ENCODE measurements around the gene PPP2CA.

PPP2CA gene

DNA sequence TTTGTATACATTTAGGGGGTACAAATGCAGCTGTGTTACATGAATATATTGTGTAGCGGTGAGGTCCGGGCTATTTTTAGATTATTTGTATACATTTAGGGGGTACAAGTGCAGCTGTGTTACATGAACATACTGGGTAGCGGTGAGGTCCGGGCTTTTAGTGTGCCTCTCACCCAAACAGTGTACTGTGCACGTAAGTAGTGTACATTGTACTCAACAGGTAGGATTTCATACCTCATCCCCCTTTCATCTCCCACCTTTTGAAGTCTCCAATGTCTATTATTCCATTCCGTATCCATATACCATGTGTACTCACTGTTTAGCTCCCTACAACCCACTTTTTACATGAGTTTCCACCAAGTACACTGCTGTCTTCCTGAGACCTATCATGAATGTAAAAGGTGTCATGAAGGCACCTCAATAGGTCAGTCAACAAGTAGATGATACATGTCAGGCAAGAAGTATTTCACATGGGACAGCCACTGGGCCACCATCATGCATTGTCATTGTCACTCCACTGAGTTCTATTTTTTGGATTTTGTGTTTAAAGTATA is 76.8 kb downstream of the PPP2CA start:
- TF ChIP-seq, protein P1, sequence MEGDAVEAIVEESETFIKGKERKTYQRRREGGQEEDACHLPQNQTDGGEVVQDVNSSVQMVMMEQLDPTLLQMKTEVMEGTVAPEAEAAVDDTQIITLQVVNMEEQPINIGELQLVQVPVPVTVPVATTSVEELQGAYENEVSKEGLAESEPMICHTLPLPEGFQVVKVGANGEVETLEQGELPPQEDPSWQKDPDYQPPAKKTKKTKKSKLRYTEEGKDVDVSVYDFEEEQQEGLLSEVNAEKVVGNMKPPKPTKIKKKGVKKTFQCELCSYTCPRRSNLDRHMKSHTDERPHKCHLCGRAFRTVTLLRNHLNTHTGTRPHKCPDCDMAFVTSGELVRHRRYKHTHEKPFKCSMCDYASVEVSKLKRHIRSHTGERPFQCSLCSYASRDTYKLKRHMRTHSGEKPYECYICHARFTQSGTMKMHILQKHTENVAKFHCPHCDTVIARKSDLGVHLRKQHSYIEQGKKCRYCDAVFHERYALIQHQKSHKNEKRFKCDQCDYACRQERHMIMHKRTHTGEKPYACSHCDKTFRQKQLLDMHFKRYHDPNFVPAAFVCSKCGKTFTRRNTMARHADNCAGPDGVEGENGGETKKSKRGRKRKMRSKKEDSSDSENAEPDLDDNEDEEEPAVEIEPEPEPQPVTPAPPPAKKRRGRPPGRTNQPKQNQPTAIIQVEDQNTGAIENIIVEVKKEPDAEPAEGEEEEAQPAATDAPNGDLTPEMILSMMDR (conservative IDR thresholded peaks at IDR 0.05; ENCODE audit: control insufficient read depth, insufficient read depth, low read depth, low read length) = no peak
- no peak for DNase-seq (ENCODE audit: low read depth)
- H3K4me3 ChIP-seq (ENCODE audit: control insufficient read depth, low read depth, low read length) = no peak overlapping the region

- no peak for DNase-seq (ENCODE audit: low read depth)
- TF ChIP-seq, protein P1 (conservative IDR thresholded peaks at IDR 0.05; ENCODE audit: control insufficient read depth, insufficient read depth, low read depth, low read length) = no peak
- H3K4me3 ChIP-seq (ENCODE audit: control insufficient read depth, low read depth, low read length) = no peak overlapping the region
Observed at GRCh38 chr5:134148316-134148715, 77.6 kb downstream of the PPP2CA start.

GRCh38 chr5:134146651-134147518 is 79.0 kb downstream of the PPP2CA start:
- TF ChIP-seq, protein P1 (conservative IDR thresholded peaks at IDR 0.05; ENCODE audit: control insufficient read depth, insufficient read depth, low read depth, low read length) = no peak
- H3K4me3 ChIP-seq (ENCODE audit: control insufficient read depth, low read depth, low read length) = no peak overlapping the region
- peak; percentile 12 for DNase-seq (ENCODE audit: low read depth)

DNA sequence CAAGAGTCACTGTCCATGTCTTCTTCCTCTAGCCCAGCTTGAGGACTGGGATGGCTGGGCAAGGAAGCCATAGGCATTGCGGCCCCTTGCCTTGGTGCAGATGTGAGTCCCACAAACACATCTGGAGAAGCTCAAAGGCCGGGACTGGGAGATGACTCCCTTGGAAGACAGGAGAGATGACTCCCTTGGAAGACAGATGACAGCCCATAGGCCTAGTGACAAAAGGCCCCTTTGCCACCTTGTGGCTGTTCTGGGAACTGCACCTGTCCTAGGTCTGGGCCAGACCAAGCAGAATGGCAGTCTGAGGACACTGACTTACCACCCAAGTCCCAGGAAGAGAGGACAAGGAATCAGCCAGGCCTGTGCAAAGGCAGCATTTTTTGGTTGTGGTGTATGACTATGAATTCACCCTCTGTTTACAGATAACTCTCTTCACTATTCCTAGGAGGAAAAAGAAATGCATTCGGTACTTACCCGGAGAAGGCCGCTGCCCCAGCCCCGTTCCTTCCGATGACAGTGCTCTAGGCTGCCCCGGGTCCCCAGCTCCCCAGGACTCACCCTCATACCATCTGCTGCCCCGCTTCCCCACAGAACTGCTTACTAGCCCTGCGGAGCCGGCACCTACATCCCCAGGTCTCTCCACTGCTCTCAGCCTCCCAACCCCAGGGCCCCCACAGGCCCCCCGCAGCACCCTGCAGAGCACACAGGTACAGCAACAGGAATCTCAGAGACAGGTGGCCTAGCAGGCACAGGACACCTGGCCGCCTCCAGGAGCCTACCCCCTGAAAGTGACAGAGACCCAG is 79.9 kb downstream of the PPP2CA start:
- H3K4me3 ChIP-seq (ENCODE audit: control insufficient read depth, low read depth, low read length) = no peak overlapping the region
- peak; percentile 75 for DNase-seq (ENCODE audit: low read depth)
- TF ChIP-seq, protein P1 (conservative IDR thresholded peaks at IDR 0.05; ENCODE audit: control insufficient read depth, insufficient read depth, low read depth, low read length) = peak; percentile 97

DNA sequence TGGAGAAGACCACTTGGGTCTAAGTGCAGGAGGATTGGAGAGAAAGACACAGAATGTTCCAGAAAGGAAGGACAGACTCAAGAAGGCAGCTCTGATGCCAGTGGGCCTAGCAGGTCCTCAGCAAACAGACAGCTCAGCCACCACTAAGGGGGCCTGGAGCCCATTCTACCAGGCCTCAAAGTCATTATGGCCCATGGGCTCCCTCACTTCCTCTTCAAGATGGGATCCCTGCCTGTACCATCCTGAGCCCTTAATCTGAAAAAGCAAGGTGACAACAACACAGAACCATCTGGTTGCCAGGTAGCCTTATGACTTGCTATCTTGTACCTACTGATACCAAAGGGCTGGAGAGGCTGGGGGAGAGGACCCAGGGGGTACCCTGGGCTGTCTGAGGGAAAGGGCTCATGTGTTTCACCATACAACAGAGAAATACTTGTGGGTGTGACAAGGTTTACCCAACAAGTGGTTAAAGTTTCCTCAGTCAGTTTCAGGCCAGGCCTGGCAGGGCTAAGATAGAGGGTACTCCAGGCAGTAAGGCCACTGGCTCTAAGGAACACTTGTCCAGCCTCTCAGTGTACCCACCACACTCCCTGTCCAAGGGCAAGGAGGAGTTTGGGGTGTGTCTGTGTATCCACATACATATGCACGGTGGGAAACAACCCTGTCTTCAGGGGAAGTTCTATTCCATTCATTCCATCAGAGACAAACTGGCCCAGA is 80.7 kb downstream of the PPP2CA start:
- H3K4me3 ChIP-seq (ENCODE audit: control insufficient read depth, low read depth, low read length) = no peak overlapping the region
- TF ChIP-seq, protein P1 (conservative IDR thresholded peaks at IDR 0.05; ENCODE audit: control insufficient read depth, insufficient read depth, low read depth, low read length) = no peak
- no peak for DNase-seq (ENCODE audit: low read depth)
